HG03175 (cell line): ENCODE results near the gene CYP1B1.

Experiments
- ATAC-seq: cut with Tn5 transposase; IDR thresholded peaks from one replicate; pipeline ENCODE4 v1.9.1; 2021; ENCODE audit warnings: mild to moderate bottlenecking, moderate library complexity; ENCODE audit not compliant: unreplicated experiment

CYP1B1 gene

DNA sequence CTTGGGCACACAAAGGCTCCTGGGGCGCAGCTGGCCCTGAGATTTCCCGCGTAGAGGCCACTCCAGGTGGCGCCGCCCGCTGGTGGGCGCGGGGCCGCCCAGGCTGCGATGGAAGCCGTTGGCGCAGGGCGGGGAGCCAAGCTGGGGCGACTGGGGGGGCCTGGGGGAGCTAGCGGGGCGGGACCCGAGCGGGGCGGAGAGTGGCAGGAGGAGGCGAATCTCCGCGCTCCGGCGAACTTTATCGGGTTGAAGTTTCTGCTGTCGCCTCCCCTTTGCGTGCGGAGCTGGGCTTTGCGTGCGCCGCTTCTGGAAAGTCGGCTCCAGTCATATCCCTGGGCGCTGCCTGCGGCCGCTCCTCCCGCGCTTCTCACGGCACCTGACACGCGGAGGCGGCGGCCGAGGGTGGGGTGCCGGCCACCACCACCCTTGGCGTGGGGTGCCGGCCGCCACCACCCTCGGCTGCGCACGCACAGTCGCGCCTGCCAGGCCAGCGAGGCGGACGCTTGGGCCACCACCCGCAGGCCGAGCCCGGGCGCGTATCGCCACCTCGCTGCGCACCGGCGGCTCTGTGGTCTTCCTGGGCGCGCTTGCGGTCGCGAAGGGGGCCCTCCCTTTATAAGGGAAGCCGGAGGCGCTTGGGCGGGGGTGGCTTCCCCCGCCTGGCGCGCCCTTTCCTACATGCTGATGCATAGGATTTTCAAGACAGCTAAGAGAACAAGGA lies 919 bp upstream of the CYP1B1 start:
- ATAC-seq = peak; percentile 50

DNA sequence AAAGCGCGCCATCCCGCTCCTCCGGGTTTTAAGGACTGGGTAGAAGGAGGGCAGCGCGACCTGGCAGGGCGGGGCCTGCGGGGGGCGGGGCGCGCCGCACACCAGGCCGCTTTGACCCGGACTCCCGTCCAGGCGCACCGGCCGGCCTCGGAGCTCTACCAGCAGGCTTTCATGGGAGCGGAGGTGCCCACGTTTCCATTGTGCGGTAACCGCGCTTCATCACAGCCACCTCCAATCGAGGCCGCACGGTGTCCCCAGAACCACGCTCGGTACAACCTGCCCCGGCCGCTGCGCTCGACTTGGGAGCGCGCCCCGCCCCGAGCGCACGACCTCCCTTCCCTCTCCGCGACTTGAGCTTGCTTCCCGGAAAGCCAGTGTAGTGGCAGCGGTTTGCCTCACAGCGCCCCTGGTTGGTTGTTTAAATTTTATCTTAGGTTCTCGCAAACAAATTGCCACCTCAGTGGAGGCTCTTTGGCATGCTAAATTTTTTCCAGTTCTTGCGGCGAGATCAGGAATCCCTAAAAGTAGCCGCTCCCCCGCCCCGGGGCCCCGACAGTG lies 280 bp upstream of the CYP1B1 start:
- peak; percentile 45 for ATAC-seq

DNA sequence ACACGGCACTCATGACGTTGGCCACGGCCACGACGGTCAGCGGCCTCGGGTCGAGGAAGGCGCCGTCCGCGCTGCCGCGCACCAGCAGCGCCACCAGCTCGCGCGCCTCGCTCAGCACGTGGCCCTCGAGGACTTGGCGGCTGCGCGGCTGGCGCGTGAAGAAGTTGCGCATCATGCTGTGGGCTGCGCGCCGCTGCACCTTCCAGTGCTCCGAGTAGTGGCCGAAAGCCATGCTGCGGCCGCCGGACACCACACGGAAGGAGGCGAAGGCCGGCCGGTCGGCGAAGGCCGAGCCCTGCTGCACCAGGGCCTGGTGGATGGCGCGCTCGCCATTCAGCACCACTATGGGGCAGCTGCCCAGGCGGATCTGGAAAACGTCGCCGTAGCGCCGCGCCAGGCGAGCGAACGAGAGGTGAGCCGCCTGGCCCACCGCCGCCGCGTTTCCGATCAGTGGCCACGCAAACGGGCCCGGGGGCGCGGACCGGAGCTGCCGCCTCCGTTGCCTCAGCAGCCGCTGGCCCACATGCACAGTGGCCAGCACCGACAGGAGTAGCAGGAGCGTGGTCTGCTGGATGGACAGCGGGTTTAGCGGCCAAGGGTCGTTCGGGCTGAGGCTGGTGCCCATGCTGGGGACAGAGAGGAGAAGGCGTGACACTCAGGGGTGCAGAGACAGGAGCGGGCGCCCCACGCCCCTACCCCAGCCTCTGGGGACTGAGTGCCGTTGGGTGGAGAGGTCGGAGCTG lies 1.0 kb downstream of the CYP1B1 start:
- no peak for ATAC-seq

DNA sequence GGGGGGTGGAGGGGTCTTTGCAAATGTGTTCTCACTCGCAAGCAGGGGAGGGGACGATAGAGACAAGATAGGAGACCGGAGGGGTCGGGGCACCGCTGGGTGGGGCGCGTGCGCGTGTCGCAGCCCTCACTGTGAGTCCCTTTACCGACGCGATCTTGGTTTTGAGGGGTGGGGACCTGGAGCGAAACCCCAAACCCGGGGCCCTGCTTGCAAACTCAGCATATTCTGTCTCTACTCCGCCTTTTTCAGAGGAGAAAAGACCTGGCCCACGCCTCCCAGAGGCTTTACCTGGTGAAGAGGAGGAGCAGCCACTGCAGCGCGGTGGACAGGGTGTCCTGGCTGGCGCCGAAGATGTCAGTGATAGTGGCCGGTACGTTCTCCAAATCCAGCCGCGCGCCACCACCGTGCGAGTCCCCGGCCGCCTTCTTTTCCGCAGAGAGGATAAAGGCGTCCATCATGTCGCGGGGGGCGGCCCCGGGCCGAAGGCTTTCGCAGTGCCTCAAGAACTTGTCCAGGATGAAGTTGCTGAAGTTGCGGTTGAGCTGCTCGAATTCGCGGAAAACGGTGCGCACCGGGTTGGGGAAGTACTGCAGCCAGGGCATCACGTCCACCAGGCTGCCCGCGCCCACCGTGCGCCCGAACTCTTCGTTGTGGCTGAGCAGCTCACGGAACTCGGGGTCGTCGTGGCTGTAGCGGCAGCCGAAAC lies 1.7 kb downstream of the CYP1B1 start:
- no peak for ATAC-seq

DNA sequence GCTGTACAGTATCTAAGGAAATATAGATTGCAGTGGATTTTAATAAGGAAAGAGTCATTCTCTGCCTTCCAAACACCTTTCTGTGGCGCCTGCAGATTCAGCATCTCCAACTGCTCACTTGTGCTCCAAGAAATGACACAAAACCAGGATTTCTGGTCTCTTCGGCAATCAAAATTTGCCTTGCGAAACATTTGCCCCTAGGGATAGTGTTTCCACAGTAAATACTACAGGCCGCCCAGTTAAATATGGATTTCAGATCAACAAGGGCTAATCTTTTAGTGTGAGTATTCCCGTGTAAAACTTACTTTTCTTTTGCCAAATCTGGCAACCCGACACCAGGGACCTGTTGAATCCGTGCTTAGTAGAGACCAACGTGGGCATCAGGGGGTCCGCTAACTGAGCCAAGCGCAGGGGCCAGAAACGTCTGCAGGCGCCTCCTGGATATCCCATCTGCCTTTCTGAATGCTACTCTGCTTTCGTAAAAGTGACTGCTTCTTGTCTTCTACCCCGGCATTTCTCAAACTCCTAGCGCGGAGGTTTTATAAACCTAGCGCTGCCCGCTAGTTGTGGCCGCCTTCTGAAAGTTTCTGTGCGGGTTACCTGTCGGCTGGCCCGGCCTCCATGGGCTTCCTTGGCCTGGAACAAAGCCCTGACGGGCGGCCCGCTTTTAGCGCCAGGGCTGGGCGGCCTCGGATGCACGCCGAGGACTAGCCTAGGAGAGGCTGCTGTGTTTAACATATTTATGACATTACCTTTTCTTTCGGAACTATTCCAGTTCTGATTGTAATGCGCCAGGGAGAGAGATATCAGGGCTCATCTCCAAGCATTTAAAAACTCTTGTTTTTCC lies 2.5 kb downstream of the CYP1B1 start:
- ATAC-seq = no peak

- ATAC-seq = no peak
Measured at GRCh38 chr2:38070438-38070837, 5.5 kb downstream of the CYP1B1 start.

DNA sequence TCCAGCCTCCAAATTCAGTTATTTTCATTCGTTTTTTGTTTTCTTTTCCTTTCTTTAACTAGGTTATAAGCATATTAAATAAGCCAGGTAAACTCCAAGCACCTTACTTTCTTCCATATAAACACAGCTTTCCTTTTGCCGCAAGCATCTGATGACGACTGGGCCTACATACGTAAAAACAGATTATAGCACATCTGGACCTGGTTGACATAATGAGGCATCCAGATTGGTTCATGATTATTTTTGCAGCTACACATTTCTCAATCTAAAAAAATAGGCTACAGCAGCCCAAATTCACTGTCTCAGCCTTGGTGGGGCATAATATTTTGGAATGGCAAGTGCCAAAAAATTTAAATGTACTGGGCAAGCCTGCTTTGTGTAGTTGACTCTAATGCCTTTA lies 7.7 kb downstream of the CYP1B1 start:
- no peak for ATAC-seq

GRCh38 chr2:38066421-38067115 lies 9.4 kb downstream of the CYP1B1 start:
- ATAC-seq = no peak

- no peak for ATAC-seq
Measured at GRCh38 chr2:38065502-38066135, 10.3 kb downstream of the CYP1B1 start.

DNA sequence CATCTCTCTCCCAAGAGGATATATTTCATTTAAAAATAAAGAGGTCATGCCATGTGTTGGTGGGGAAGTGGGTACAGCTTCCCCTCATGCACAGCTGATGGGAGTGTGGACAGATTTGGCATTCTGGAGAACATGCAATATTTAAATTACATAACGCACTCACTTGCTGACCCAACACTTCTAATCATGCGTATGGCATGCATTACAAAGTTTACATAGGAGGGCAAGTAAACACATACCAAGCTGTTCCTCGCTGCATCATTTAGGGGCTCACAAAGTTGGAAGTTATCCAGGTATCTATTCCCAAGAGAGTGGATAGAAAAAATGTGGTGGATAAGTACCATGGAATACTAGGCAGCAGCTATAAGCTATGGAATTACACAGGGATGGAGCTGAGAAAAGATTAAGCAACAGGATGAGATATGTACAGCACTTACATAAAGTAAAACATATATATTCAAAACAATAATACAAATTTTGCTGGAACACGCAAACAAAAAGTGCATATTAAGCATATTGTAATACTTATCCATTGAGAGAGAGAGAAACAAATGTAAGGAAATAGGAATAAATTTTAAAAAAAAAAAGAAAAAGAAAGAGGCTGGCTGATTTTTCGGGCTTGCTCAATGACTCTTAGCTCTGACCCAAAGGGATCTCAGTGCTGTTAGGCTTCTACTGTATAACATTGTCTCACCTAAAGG lies 11.0 kb downstream of the CYP1B1 start:
- ATAC-seq = no peak

DNA sequence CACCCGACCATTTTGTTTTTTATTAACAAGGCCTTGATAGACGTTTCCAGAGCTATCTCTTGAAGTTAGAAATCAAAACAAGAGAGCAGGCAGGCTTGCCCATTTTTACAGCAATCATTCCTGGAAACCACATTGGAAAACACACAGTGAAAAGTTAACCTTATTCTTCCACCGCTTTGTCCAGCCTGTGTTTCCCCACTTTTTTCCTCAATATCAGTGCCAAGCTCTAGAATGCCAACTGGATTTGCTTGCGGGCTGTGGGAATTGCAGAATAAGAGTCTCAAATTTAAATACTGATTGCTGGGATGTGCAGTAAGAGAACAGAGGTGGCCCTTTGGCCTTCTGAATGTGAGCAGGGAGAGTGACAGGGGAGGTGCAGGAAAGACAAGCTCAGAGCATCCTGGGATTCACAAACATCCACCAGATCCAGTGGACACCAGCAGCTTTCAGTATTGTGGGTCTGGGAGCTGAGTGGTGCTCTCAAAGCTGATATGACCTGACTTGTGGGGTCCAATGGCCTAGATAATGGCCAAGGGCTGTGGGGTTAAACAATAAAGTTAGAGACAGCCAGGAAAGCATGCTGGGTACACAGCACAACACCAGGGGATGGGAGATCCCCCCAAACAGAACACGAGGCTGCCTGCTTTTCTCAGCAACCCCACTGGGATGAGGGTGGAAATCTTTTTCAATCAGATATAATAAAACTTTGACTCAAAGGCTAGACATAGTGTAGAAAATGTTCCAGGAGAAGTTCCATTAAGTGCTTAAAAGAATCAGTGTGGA lies 15.5 kb downstream of the CYP1B1 start:
- no peak for ATAC-seq

- ATAC-seq = no peak
Measured at GRCh38 chr2:38057651-38058410, 18.1 kb downstream of the CYP1B1 start.

- no peak for ATAC-seq
Measured at GRCh38 chr2:38056216-38056615, 19.7 kb downstream of the CYP1B1 start.

- no peak for ATAC-seq
Measured at GRCh38 chr2:38045811-38046210, 30.1 kb downstream of the CYP1B1 start.

DNA sequence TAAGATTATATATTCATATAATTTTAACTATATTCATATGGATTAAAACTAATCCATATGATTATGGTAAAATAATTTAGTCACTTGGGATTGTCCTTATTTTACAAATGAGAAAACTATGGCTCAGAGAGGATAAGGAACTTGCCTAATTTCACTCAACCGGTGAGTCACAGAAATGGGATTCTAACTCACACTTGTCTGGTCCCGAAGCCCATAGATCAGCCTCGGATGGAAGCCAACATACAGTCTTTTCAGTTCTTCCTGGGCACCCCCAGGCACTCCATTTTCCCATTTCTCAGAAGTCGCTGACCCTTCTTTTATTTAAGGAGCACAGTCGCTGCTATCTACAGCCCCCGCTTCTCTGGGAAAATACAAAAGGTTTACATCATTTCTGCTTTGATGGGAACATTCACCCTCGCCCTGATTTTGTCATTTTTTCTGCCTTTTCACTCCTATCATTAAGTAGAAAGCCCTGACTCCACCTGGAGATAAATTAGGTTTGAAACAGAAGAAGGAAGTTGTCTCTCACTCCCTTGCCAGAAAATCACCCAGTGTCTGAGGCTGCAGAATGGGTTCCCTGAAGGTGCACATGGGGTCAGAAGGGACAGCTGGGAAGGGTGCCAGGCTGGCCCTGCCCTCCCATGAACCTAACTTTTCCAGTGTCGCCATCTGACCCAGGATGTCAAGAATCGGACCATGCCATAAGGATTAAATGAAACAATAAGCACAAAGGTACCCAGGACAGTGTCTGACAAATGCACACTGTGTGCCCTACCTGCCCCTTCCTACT lies 36.6 kb downstream of the CYP1B1 start:
- no peak for ATAC-seq

- ATAC-seq = peak; percentile 12
Measured at GRCh38 chr2:38038682-38039081, 37.3 kb downstream of the CYP1B1 start.
